Stomach (tissue), 4 donors: ENCODE results near the gene PURB.

ENCODE experiments used
- EP300 ChIP-seq: sonication (generic); formaldehyde crosslinking; IDR thresholded peaks from one replicate; pipeline ENCODE4 v1.6.1; 2017; ENCODE audit warnings: antibody characterized with exemption
- POLR2A ChIP-seq, 4 donors: fragments of 450-650 bp; IDR thresholded peaks; one replicate each; pipeline ENCODE4 v1.6.1; 2016; ENCODE audit warnings: antibody characterized with exemption in 4 of 4, control low read depth in 2 of 4, mild to moderate bottlenecking in 1 of 4, moderate library complexity in 1 of 4
- TF ChIP-seq, protein P1 (sequence below), 7 experiments: fragments of 450-650 bp in 4 of 7; fragments of 200-600 bp in 3 of 7; sonication (generic) in 3 of 7; IDR thresholded peaks; one replicate each; pipeline ENCODE4 v1.5.1; 2016 to 2019; ENCODE audit warnings: antibody characterized with exemption in 7 of 7, control low read depth in 2 of 7, mild to moderate bottlenecking in 1 of 7

DNA sequence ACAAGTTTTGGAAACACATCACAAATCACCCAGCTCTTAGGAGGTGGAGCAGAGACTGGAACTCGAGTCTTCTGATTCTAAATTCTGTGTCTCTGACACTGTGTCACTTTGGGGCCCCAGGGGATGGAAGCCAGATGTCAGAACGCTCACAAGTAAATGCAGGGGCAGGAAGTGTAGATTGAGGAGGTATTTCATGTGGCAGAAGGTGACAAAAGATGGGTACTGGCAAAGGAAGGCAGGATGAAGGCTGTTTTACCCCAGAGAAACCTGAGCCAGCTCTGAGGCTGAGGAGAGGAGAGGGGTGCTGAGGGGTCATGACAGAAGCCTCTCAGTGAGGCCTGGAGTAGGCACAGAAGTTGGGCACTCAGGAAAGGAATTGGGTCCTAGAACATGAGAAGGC is 6.0 kb upstream of the PURB start:
- TF ChIP-seq, protein P1, sequence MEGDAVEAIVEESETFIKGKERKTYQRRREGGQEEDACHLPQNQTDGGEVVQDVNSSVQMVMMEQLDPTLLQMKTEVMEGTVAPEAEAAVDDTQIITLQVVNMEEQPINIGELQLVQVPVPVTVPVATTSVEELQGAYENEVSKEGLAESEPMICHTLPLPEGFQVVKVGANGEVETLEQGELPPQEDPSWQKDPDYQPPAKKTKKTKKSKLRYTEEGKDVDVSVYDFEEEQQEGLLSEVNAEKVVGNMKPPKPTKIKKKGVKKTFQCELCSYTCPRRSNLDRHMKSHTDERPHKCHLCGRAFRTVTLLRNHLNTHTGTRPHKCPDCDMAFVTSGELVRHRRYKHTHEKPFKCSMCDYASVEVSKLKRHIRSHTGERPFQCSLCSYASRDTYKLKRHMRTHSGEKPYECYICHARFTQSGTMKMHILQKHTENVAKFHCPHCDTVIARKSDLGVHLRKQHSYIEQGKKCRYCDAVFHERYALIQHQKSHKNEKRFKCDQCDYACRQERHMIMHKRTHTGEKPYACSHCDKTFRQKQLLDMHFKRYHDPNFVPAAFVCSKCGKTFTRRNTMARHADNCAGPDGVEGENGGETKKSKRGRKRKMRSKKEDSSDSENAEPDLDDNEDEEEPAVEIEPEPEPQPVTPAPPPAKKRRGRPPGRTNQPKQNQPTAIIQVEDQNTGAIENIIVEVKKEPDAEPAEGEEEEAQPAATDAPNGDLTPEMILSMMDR (IDR thresholded peaks at IDR 0.05) = no peak
- no peak for TF ChIP-seq POLR2A (IDR thresholded peaks at IDR 0.05)
- no peak for TF ChIP-seq EP300
